Keratinocyte (primary cell): ENCODE results near the gene MAP7D2. TPM values are rescaled to one million over a fixed set of nuclear protein-coding genes. Genes with fewer than 3 reads are reported as not detected.
"Not testable (repeated sequence)": the region's sequence is repeated elsewhere in the genome, so short reads cannot be mapped to it uniquely, and the experiment has no call there.

Experiments
- DNase-seq: peaks from one replicate; pipeline ENCODE4 v3.0.0-alpha.2; 2011; ENCODE audit warnings: low read depth, missing footprints, low spot score
- FAIRE-seq: peaks from 2 replicates; lab custom pipeline; 2011; peaks lifted over from hg19 to GRCh38; lab: Jason Lieb, UNC
- H2AFZ ChIP-seq: 2 replicates; pipeline ENCODE4 v1.6.0; 2012; ENCODE audit warnings: low read length, control low read depth, inconsistent platforms; ENCODE audit not compliant: control insufficient read depth
- H3K27ac ChIP-seq: 2 replicates; pipeline ENCODE4 v1.5.1; 2011; ENCODE audit warnings: low read length; ENCODE audit not compliant: control insufficient read depth, insufficient read depth
- H3K27me3 ChIP-seq: 3 replicates; pipeline ENCODE4 v1.6.0; 2011; ENCODE audit warnings: low read length; ENCODE audit not compliant: control insufficient read depth, insufficient read depth; ENCODE audit errors: extremely low read depth
- H3K36me3 ChIP-seq, 2 experiments: 2 replicates in 1 of 2; 3 replicates in 1 of 2; pipeline ENCODE4 v1.5.1; 2011; ENCODE audit warnings: low read length in 2 of 2, mild to moderate bottlenecking in 1 of 2; ENCODE audit not compliant: control insufficient read depth in 2 of 2, insufficient read depth in 2 of 2; ENCODE audit errors: extremely low read depth in 1 of 2
- H3K4me1 ChIP-seq: 3 replicates; pipeline ENCODE4 v1.5.1; 2011; ENCODE audit warnings: low read length; ENCODE audit not compliant: control insufficient read depth, insufficient read depth; ENCODE audit errors: extremely low read depth
- H3K4me2 ChIP-seq: 3 replicates; pipeline ENCODE4 v1.6.0; 2011; ENCODE audit warnings: low read depth, low read length; ENCODE audit not compliant: control insufficient read depth, insufficient read depth; ENCODE audit errors: extremely low read depth
- H3K4me3 ChIP-seq, 3 experiments: fragments of 200-600 bp in 1 of 3; sonication (generic) in 1 of 3; 2 replicates in 2 of 3; 3 replicates in 1 of 3; pipeline ENCODE4 v1.5.1; 2011 to 2016; ENCODE audit warnings: low read length in 3 of 3, mild to moderate bottlenecking in 3 of 3, control low read depth in 2 of 3, inconsistent platforms in 1 of 3, low read depth in 1 of 3, mixed read lengths in 1 of 3, mixed run types in 1 of 3, moderate library complexity in 1 of 3; ENCODE audit not compliant: control insufficient read depth in 2 of 3, insufficient read depth in 2 of 3; ENCODE audit errors: extremely low read depth in 1 of 3
- H3K79me2 ChIP-seq: 2 replicates; pipeline ENCODE4 v1.6.0; 2012; ENCODE audit warnings: low read length; ENCODE audit not compliant: control insufficient read depth, insufficient read depth
- H3K9ac ChIP-seq: 3 replicates; pipeline ENCODE4 v1.6.0; 2011; ENCODE audit warnings: low read length; ENCODE audit not compliant: control insufficient read depth, insufficient read depth; ENCODE audit errors: extremely low read depth
- H3K9me1 ChIP-seq: 3 replicates; pipeline ENCODE4 v1.6.0; 2011; ENCODE audit warnings: low read length; ENCODE audit not compliant: control insufficient read depth, insufficient read depth; ENCODE audit errors: extremely low read depth
- H3K9me3 ChIP-seq: 2 replicates; pipeline ENCODE4 v1.5.1; 2012; ENCODE audit warnings: low read depth, low read length; ENCODE audit not compliant: control insufficient read depth
- H4K20me1 ChIP-seq: 3 replicates; pipeline ENCODE4 v1.6.0; 2011; ENCODE audit warnings: low read length; ENCODE audit not compliant: control insufficient read depth, insufficient read depth; ENCODE audit errors: extremely low read depth
- EZH2 ChIP-seq: IDR thresholded peaks from one replicate; pipeline ENCODE4 v1.6.1; 2012; ENCODE audit warnings: inconsistent platforms, mild to moderate bottlenecking, low read length, moderate library complexity
- dilution Hi-C: fragments of 300-500 bp; cut with MboI; formaldehyde crosslinking; loops from one replicate; pipeline ENCODE4 v1.7.0; 2020; ENCODE audit warnings: low sequenced_read_pairs; ENCODE audit not compliant: extremely low pct_ligation_motif_present
- polyA minus RNA-seq, 3 experiments: library from RNA; depleted of rRNA, polyadenylated mRNA; stranded (reverse); fragments of >200 nt; gene quantifications; 1 replicate in 1 of 3; 2 replicates in 1 of 3; 3 replicates in 1 of 3; pipeline ENCODE4 v1.2.3, GENCODE V29; 2011
- polyA plus RNA-seq, 5 experiments: library from polyadenylated mRNA; depleted of rRNA in 3 of 5; stranded (reverse) in 3 of 5; stranded (forward) in 1 of 5; unstranded in 1 of 5; fragments of >200 nt; gene quantifications; 1 replicate in 1 of 5; 2 replicates in 3 of 5; 3 replicates in 1 of 5; pipeline versions ENCODE4 v1.2.1 to v1.2.3, GENCODE V29; 2011 to 2012; ENCODE audit warnings: missing spikeins in 2 of 5, low read depth in 1 of 5, low replicate concordance in 1 of 5
- TF ChIP-seq, protein P1 (sequence below), 3 experiments: IDR thresholded peaks in 1 of 3; conservative IDR thresholded peaks in 1 of 3; optimal IDR thresholded peaks in 1 of 3; 2 replicates in 2 of 3; 3 replicates in 1 of 3; pipeline versions ENCODE3 to v1.5.1; 2011; ENCODE audit warnings: low read length in 3 of 3, mild to moderate bottlenecking in 3 of 3, moderate library complexity in 2 of 3, control low read depth in 1 of 3, inconsistent platforms in 1 of 3; ENCODE audit not compliant: insufficient read depth in 2 of 3; ENCODE audit errors: extremely low read depth in 1 of 3

The MAP7D2 gene
- polyA plus RNA-seq (0.35 to 0.76 TPM (median 0.36 TPM) in 3 replicates), polyA minus RNA-seq (0.26 to 0.52 TPM (median 0.36 TPM) in 3 replicates)
- 1.8 TPM for polyA plus RNA-seq (2011; ENCODE audit: low read depth)
- polyA plus RNA-seq (2011; cell fraction: cytosol; rRNA removed): 0.44 and 0.61 TPM in 2 replicates
- polyA plus RNA-seq (2011; cell fraction: nucleus; rRNA removed): 0.46 and 0.60 TPM in 2 replicates
- polyA plus RNA-seq (2012; ENCODE audit: low replicate concordance): 0.58 and 0.80 TPM in 2 replicates
- not detected for polyA minus RNA-seq (2011; cell fraction: cytosol; rRNA and poly(A)+ RNA removed)
- polyA minus RNA-seq (2011; cell fraction: nucleus; rRNA and poly(A)+ RNA removed): 0.21 TPM in 1 of 2 replicates, not detected in the other

DNA sequence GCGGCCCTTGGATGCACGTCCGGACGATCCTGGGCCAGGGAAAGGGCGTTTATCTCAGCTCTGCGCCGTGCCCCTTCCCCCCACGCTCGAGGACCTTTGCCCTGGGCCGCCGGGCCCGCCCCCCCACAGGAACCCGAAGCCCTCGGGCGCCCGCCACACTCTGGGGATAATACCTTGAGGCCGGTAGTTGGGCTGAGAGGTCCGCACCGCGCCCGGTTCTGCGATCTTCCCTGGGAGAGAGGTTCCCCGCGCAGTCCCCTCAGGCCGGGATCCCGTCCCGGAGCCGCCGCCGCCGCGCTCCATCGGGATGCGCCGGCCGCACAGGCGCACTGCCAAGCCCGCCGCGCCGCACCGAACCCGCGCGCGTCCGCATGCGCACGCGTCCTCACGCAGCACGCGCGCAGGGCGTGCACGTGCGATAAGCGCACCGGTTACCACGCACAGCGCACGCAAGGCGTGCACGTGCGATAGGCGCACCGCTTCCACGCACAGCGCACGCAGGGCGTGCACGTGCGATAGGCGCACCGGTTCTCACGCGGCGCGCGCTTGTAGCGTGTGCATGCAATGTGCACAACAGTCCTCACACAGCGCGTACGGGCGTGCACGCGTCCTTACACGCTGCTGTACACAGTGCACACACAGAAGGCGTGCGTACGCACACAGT lies at the start of gene MAP7D2:
MAP7D2 (minus strand) TSS at position 331 of the 664 bp plus-strand sequence; CDS start at position 303, 28 bp downstream.
- H3K9ac ChIP-seq: no peak within 1 kb of the TSS
- no peaks in the 10 kb centered on the region for H4K20me1 ChIP-seq
- TF ChIP-seq EZH2: no peak
- TF ChIP-seq, protein P1, sequence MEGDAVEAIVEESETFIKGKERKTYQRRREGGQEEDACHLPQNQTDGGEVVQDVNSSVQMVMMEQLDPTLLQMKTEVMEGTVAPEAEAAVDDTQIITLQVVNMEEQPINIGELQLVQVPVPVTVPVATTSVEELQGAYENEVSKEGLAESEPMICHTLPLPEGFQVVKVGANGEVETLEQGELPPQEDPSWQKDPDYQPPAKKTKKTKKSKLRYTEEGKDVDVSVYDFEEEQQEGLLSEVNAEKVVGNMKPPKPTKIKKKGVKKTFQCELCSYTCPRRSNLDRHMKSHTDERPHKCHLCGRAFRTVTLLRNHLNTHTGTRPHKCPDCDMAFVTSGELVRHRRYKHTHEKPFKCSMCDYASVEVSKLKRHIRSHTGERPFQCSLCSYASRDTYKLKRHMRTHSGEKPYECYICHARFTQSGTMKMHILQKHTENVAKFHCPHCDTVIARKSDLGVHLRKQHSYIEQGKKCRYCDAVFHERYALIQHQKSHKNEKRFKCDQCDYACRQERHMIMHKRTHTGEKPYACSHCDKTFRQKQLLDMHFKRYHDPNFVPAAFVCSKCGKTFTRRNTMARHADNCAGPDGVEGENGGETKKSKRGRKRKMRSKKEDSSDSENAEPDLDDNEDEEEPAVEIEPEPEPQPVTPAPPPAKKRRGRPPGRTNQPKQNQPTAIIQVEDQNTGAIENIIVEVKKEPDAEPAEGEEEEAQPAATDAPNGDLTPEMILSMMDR (optimal IDR thresholded peaks at IDR 0.05 in 1 of 3, IDR thresholded peaks at IDR 0.05 in 1 of 3, conservative IDR thresholded peaks at IDR 0.05 in 1 of 3; ENCODE audit: extremely low read depth in 1 of 3, insufficient read depth in 2 of 3, low read length in 3 of 3): no peak
- peak within 1 kb of the TSS; percentile 6 to 35 (median 20) for H3K4me3 ChIP-seq
- dilution Hi-C loops: no loop called here
- H3K9me3 ChIP-seq: peaks cover 5% of the 10 kb centered on the region
- H3K79me2 ChIP-seq: no peaks in the 10 kb centered on the region
- peaks cover 9% of the 10 kb centered on the region for H3K27me3 ChIP-seq
- DNase-seq (no peak), FAIRE-seq (no peak)
- peaks cover 9% of the 10 kb centered on the region for H3K4me1 ChIP-seq
- peak within 1 kb of the TSS; percentile 45 for H3K4me2 ChIP-seq
- H3K9me1 ChIP-seq: no peaks in the 10 kb centered on the region
- peak within 1 kb of the TSS; percentile 22 for H2AFZ ChIP-seq
- H3K36me3 ChIP-seq: no peaks in the 10 kb centered on the region
- H3K27ac ChIP-seq: no peak within 1 kb of the TSS

DNA sequence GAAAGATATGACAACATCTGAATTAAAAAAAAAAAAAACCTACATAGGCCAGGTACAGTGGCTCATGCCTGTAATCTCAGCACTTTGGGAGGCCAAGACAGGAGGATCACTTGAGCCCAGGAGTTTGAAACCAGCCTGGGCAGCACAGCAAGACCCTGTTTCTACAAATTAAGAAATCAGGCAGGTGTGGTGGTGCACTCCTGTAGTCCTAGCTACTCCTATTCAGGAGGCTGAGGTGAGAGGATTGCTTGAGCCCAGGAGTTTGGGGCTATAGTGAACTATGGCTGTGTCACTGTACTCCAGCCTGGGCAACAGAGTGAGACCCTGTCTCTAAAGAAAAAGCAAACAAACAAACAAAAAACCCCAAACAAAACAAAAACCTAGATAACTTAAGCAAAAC lies 45.8 kb upstream of the MAP7D2 start:
- H3K27me3 ChIP-seq, H2AFZ ChIP-seq, H3K9me1 ChIP-seq, H3K4me1 ChIP-seq, H3K9ac ChIP-seq, H3K9me3 ChIP-seq, dilution Hi-C loops, H3K36me3 ChIP-seq, DNase-seq, H3K27ac ChIP-seq, H3K4me3 ChIP-seq, H4K20me1 ChIP-seq, H3K4me2 ChIP-seq, FAIRE-seq, H3K79me2 ChIP-seq: not testable (repeated sequence)
